PC-9 (cell line): Measurements from ENCODE around the gene NPHP4. TPM values are rescaled to one million over a fixed set of nuclear protein-coding genes. Genes with fewer than 3 reads are reported as not detected.

ENCODE experiments used
- BruUV-seq: library from RNA; stranded (reverse); fragments of 400-500 nt; replicated peaks from 2 replicates; lab custom pipeline; 2021; lab: Mats Ljungman, UMichigan
- CTCF ChIA-PET: fragments of 300-600 bp; sonication (Branson Sonifier 250); formaldehyde crosslinking; loops from one replicate; lab custom pipeline; 2022; ENCODE audit warnings: antibody characterized with exemption; lab: Charles Lee
- POLR2A ChIA-PET: fragments of 300-600 bp; sonication (Branson Sonifier 250); formaldehyde crosslinking; loops from one replicate; lab custom pipeline; 2022; ENCODE audit warnings: antibody characterized with exemption; ENCODE audit not compliant: unreplicated experiment; lab: Charles Lee
- DNase-seq, 2 experiments: peaks; one replicate each; pipeline versions ENCODE4 v3.0.0 to v3.0.0-alpha.2; 2015 to 2022; ENCODE audit warnings: mixed read lengths in 1 of 2
- H2AFZ ChIP-seq: fragments of 200-600 bp; sonication (generic); 2 replicates; pipeline ENCODE4 v1.8.1; 2017; ENCODE audit warnings: antibody characterized with exemption
- H3F3A ChIP-seq: fragments of 200-600 bp; sonication (generic); 2 replicates; pipeline ENCODE4 v1.8.1; 2017; ENCODE audit warnings: antibody characterized with exemption, mild to moderate bottlenecking, low read depth; ENCODE audit not compliant: insufficient read depth
- H3K27ac ChIP-seq: fragments of 200-600 bp; sonication (generic); 2 replicates; pipeline ENCODE4 v1.6.1; 2016; ENCODE audit warnings: mixed run types
- H3K27me3 ChIP-seq: fragments of 200-600 bp; sonication (generic); 2 replicates; pipeline ENCODE4 v1.6.1; 2016; ENCODE audit warnings: low read depth, mixed run types; ENCODE audit not compliant: insufficient read depth
- H3K36me3 ChIP-seq: fragments of 200-600 bp; sonication (generic); 2 replicates; pipeline ENCODE4 v1.6.1; 2016; ENCODE audit warnings: low read depth, mixed run types
- H3K4me1 ChIP-seq: fragments of 200-600 bp; sonication (generic); replicated peaks from 2 replicates; pipeline ENCODE4 v1.6.1; 2016; ENCODE audit warnings: mixed run types; ENCODE audit not compliant: insufficient read depth
- H3K4me2 ChIP-seq: fragments of 200-600 bp; sonication (generic); 2 replicates; pipeline ENCODE4 v1.6.1; 2017; ENCODE audit warnings: mixed run types
- H3K4me3 ChIP-seq: fragments of 200-600 bp; sonication (generic); 2 replicates; pipeline ENCODE4 v1.6.1; 2016; ENCODE audit warnings: mixed run types
- H3K79me2 ChIP-seq: fragments of 200-600 bp; sonication (generic); 2 replicates; pipeline ENCODE4 v1.6.1; 2017; ENCODE audit warnings: low read depth, mixed run types
- H3K9me2 ChIP-seq: fragments of 200-600 bp; sonication (generic); 2 replicates; pipeline ENCODE4 v1.8.1; 2017; ENCODE audit warnings: mild to moderate bottlenecking; ENCODE audit not compliant: insufficient read depth
- H3K9me3 ChIP-seq: fragments of 200-600 bp; sonication (generic); 2 replicates; pipeline ENCODE4 v1.8.1; 2016; ENCODE audit warnings: low read depth; ENCODE audit not compliant: insufficient read depth
- H4K20me1 ChIP-seq: fragments of 200-600 bp; sonication (generic); 2 replicates; pipeline ENCODE4 v1.8.1; 2017; ENCODE audit not compliant: insufficient read depth
- CTCF ChIP-seq: fragments of 200-600 bp; sonication (generic); conservative IDR thresholded peaks from 2 replicates; pipeline ENCODE4 v1.6.1; 2017; ENCODE audit warnings: mixed run types, antibody characterized with exemption, mild to moderate bottlenecking, moderate library complexity
- EZH2 ChIP-seq: fragments of 200-600 bp; sonication (generic); IDR thresholded peaks from 2 replicates; pipeline ENCODE4 v1.8.0; 2017; ENCODE audit warnings: antibody characterized with exemption, low read depth
- intact Hi-C: fragments of 100-400 bp; cut with micrococcal nuclease; formaldehyde crosslinking; loops from one replicate; pipeline ENCODE4 v1.10.0; 2022; ENCODE audit not compliant: unreplicated experiment
- total RNA-seq: library from RNA; stranded (reverse); gene quantifications from 2 replicates; pipeline ENCODE4 v1.2.3, GENCODE V29; 2021

NPHP4 gene
- total RNA-seq, 1 experiment from 2014 or later = 17.9 TPM

GRCh38 chr1:5885471-5886139 lies 106.6 kb downstream of the NPHP4 start:
- Histone ChIP-seq H2AFZ (no peak overlapping the region), H3K4me3 (no peak overlapping the region), H4K20me1 (no peaks in the 10 kb centered on the region), H3K9me2 (no peaks in the 10 kb centered on the region), H3K36me3 (no peaks in the 10 kb centered on the region), H3F3A (no peaks in the 10 kb centered on the region), H3K4me1 (no peaks in the 10 kb centered on the region), H3K9me3 (no peaks in the 10 kb centered on the region), H3K27me3 (no peaks in the 10 kb centered on the region), H3K27ac (no peak overlapping the region), H3K79me2 (no peaks in the 10 kb centered on the region), H3K4me2 (no peak overlapping the region)
- intact Hi-C loops = no loop called here
- BruUV-seq = no TSS peak
- TF ChIP-seq EZH2 (no peak), CTCF (no peak)
- POLR2A ChIA-PET = no interaction called here
- CTCF ChIA-PET = no interaction called here
- DNase-seq = no peak

DNA sequence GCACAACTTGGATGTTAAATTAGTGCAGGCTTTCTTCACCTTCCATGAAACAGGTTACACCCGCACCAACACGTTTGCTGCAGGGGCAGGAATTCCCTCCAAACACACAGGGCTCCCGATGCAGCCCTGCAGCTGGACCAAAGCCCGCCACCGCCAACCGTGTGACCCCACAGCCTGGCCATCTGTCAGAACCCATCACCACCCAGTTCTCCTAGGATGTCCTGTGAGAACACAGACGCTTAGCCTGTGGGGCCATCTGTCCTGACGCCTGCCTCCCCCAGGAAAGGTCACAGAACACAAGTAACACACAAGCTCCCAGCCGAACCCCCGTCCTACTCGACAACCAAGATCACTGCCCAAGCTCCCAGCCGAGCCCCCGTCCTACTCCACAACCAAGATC lies 108.1 kb downstream of the NPHP4 start:
- intact Hi-C loops = no loop called here
- Histone ChIP-seq H3K27ac (no peak overlapping the region), H3K4me3 (no peak overlapping the region), H3K9me3 (no peaks in the 10 kb centered on the region), H3K4me2 (no peak overlapping the region), H4K20me1 (no peaks in the 10 kb centered on the region), H3F3A (no peaks in the 10 kb centered on the region), H3K79me2 (no peaks in the 10 kb centered on the region), H3K9me2 (no peaks in the 10 kb centered on the region), H3K36me3 (no peaks in the 10 kb centered on the region), H2AFZ (no peak overlapping the region), H3K4me1 (no peaks in the 10 kb centered on the region), H3K27me3 (no peaks in the 10 kb centered on the region)
- ChIA-PET POLR2A (no interaction called here), CTCF (no interaction called here)
- TF ChIP-seq EZH2 = no peak
- no peak for TF ChIP-seq CTCF
- BruUV-seq = no TSS peak
- DNase-seq = no peak

DNA sequence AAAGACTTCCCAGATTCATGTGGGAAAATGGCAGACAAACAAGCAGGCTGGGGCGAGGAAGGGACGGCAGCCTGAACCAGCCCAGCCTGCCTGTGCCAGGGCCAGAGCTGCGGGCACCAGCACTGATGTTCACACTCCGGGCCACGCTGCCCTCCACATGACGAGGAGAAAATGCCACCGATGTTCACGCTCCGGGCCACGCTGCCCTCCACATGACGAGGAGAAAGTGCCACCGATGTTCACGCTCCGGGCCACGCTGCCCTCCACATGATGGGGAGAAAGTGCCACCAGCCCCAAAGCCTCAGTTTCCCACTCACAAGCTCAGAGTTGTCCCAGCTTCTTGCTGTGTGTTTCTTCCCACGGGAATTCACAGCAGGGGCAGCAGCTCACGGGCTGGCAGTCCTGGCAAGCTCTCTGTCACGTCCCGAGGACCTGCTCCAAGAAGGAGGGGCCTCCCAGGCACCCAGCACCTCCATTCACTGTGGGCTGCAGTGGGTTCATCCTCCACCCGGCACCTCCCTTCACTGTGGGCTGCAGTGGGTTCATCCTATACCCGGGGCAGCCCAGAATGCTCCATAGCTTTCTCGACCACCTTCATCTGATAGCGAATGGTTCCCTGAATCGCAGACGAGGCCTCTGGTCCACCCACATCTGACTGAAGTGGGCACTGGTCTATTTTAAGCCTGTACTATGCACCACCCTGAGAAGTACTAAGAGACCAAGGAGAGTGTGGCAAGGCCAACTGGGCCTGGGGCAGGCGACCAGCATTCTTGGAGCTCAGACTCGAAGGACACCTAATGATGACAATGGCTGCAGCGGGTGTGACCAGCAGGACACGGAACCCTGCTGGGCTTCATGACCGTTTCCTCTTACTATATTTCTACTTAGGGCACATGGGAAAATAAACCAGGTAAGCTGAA lies 108.8 kb downstream of the NPHP4 start:
- H3K27me3 ChIP-seq = no peaks in the 10 kb centered on the region
- no peak overlapping the region for H3K4me2 ChIP-seq
- intact Hi-C loops = no loop called here
- H3K79me2 ChIP-seq = no peaks in the 10 kb centered on the region
- H3K27ac ChIP-seq = no peak overlapping the region
- no peaks in the 10 kb centered on the region for H3K36me3 ChIP-seq
- no peak for DNase-seq
- CTCF ChIA-PET = no interaction called here
- H2AFZ ChIP-seq = no peak overlapping the region
- H3K9me3 ChIP-seq = no peaks in the 10 kb centered on the region
- H3K4me3 ChIP-seq = no peak overlapping the region
- TF ChIP-seq CTCF (no peak), EZH2 (no peak)
- H3K4me1 ChIP-seq = no peaks in the 10 kb centered on the region
- no peaks in the 10 kb centered on the region for H3F3A ChIP-seq
- BruUV-seq = no TSS peak
- H4K20me1 ChIP-seq = no peaks in the 10 kb centered on the region
- H3K9me2 ChIP-seq = no peaks in the 10 kb centered on the region
- POLR2A ChIA-PET = no interaction called here
